NCI-H1436 (cell line): Measurements from ENCODE around the gene CYSLTR2.
"Not testable (repeated sequence)": the region's sequence is repeated elsewhere in the genome, so short reads cannot be mapped to it uniquely, and the experiment has no call there.

Experiments
- DNase-seq: peaks from one replicate; lab custom pipeline; 2025; lab: John Stamatoyannopoulos, UW

Gene CYSLTR2

DNA sequence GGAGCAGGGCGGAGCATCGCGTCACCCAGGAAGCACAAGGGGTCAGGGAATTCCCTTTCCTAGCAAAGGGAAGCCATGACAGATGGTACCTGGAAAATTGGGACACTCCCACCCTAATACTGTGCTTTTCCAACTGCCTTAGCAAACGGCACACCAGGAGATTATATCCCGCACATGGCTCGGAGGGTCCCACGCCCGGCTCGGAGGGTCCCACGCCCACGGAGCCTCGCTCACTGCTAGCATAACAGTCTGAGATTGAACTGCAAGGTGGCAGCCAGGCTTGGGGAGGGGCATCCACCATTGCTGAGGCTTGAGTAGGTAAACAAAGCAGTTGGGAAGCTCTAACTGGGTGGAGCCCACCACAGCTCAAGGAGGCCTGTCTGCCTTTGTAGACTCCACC lies 42.9 kb downstream of the CYSLTR2 start:
- DNase-seq = not testable (repeated sequence)

- DNase-seq = no peak
These were observed 53.7 kb downstream of the CYSLTR2 start for GRCh38 chr13:48707405-48707804.

DNA sequence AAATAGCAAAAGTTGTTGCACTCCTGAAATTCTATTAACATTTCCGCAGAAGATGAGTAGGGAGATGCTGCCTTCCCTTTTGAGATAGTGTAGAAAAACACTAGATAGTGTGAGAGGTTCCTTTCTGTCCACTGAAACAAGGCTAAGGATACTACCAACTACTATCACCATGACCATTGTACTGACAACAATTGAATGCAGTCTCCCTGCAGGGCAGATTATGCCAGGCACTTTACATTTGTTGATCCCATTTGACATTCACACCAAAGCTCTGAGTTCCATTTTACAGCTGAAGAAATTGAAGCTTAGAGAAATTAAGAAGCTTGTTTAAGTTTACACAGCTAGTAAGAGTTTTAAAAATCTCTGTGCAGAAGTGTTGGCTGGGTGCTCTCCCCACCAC lies 55.0 kb downstream of the CYSLTR2 start:
- DNase-seq = no peak

- no peak for DNase-seq
These were observed 55.5 kb downstream of the CYSLTR2 start for GRCh38 chr13:48709213-48709612.

- DNase-seq = no peak
These were observed 56.4 kb downstream of the CYSLTR2 start for GRCh38 chr13:48710160-48710559.

- DNase-seq = no peak
These were observed 58.4 kb downstream of the CYSLTR2 start for GRCh38 chr13:48712141-48712540.

DNA sequence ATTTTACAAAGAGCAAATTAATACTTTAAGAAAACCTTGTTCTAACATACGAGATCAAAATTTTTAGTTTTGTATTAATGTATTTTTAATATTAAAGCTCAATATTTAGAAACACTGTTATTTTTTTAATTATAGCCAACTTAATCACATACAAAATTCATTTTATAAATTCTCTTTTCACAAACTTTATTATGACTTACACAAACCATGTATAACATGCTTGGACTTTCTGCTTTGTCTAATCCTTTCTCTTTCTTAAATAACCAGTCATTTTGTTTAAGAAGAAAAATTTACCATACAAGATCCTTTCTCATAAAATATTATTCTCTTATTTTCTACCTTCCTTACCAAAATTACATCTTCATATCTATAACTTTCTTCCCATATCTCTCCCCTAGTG lies 62.2 kb downstream of the CYSLTR2 start:
- DNase-seq = no peak

- no peak for DNase-seq
These were observed 66.9 kb downstream of the CYSLTR2 start for GRCh38 chr13:48720621-48721020.

- DNase-seq = no peak
These were observed 69.4 kb downstream of the CYSLTR2 start for GRCh38 chr13:48723168-48723567.

GRCh38 chr13:48725271-48725670 lies 71.5 kb downstream of the CYSLTR2 start:
- no peak for DNase-seq

DNA sequence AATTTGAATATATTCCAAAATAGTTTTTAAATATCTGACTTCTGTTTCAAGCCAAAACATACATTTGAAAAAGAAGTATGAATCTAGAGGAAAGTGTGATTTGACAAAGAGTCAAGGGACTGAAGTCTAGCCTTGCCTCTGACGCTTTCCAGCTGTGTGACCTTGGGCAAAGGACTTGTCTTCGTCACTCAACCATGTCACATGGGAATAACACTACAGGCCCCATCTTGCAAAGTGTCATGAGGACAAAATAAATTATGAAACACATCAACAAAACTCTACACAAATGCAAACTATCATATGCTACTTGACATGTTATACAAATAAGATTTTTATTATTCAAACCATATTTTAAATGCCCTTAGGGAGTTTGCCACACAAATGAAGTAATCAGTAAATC lies 73.0 kb downstream of the CYSLTR2 start:
- no peak for DNase-seq

DNA sequence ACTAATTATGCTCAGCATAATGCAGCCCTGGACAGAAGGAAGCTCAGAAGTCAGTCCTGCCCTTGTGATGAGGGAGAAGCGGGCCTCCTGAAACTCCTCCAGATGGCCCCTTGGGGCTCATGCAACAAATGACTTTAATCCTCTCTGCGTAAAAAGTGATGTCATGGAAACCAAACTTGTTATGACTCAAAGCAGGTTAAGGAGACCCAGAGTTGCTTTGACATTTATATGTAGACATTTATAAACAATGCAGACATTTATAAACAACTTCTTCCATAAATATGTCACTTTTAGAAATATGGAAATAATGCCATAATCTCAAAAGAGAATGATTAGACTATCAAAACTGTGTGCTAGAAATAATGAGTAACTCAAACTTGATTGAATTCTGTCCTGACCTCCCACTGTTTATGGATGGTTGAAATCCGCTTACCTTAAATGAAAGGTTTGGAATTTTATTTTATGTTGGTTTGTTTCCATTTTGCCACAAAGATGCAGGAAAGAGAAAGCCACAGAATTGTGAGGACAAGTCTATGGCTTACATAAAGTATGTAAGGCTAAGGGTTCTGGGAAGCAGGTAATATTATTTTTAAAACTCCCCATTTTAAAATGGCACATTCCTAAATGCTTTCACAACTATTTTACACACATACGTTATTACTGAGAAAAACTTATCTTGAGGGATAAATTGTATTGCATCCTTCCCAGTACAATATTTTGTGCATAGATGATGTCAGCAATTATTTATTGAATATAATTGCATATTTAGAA lies 73.7 kb downstream of the CYSLTR2 start:
- DNase-seq = peak; percentile 40

GRCh38 chr13:48728226-48728625 lies 74.5 kb downstream of the CYSLTR2 start:
- no peak for DNase-seq

DNA sequence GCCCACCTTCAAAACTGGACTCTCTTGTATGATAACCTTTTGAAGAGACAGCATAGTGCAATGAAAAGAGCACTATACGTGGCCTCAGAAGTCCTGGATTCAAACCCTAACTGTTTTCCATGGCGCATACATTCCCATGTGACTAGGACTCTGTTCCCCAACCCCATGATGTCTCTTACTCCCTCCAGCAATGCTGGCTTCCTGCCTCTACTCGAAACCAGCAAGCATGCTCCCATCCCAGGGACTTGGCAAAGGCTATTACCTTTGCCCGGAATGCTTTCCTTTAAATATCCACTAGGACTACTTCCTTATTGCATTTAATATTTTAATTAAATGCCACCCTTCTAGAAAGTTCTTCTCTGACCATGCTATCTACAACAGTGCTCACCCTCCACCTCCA lies 75.1 kb downstream of the CYSLTR2 start:
- no peak for DNase-seq

DNA sequence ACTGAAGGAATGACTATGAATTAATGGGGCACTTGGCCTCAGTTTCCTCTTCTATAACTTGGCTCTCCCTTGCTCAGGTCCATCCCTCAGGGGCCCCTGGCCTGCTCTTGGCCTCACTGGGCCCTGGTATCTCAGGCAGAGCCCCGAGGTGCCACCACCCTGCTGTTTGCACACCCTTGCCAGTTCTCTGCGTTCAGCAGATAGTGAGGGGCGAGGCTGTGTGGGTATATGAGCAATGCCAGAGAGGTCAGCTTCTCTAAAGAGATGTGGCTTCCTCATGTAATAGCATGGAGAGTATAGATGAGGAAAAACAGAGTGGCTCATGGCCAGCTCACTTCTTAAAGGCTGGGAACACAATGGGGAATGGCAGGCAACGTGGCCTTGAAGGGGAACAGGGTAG lies 76.1 kb downstream of the CYSLTR2 start:
- DNase-seq = no peak

- no peak for DNase-seq
These were observed 77.4 kb downstream of the CYSLTR2 start for GRCh38 chr13:48731001-48731658.

DNA sequence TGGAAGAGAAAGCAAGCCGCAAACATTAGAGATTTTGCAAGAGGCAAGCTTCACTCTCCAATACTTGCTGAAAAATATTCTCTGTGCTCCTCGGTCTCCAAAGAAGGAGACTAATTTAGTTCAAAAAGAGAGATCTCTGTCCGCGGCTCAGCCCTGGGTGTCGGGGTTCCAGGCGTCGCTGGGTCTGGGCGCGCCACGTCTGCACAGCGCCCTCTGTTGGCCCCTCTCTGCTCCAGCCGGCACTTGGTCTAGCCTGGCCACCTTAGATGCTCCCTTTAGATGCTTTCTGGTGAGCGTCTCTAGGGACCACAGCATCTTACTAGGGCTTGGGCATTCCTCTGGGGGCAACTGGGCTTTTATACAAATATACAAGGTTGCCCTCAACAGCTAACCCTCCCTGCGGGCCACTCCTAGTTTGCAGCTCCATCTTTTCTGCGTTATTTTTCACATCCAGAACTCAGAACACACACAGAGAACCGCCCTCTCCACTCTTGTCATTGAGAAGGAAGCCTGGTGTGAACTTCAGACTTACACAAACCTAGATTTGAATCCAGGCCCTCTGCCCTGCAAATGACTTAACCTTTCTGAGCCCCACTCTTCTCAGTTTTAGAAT lies 78.3 kb downstream of the CYSLTR2 start:
- no peak for DNase-seq

DNA sequence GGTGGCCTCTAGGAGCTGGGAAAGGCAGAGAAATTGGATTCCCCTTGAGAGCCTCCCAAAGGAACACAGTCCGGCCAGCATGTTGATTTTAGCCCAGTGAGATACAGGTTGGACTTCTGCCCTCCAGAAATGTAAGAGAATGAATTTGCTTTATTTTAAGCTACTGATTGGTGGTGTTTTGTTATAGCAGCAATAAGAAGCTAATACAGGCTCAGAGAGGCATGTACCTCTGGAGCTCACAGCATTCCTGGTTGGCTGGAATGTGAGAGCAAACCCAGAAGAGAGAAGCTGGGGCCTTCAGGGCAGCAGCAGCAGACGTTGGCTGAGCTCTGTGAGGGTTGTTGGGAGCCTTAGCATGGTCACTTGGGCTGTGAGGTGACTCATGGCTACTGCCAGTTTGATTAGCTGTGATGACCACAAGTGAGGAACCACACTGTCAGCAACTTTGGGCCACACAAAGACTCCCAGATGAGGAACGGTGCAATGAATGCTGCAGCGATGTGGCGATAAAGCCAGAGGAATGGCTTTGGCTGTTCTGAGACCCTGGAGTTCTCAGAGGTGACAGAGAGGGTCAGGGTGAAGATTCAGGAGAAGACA lies 80.1 kb downstream of the CYSLTR2 start:
- DNase-seq = no peak

- no peak for DNase-seq
These were observed 81.8 kb downstream of the CYSLTR2 start for GRCh38 chr13:48735571-48735970.

DNA sequence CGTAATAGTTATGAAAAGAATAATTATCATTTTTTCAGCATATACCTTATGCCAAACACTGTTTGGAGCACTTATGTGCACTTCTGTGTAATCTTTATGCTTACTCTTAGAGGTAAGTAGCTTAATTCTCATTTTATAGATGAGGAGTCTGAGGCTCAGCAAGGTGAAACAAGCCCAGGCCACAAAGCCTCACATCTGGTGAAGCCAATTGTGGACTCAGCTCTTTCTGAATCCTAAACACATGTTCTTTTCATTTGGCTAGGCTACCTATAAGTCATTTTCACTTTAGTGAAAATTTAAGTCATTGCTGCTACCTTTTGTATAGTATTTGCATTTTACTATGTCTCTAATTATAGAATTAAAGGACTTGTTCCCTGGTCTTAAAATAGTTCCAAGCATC lies 84.0 kb downstream of the CYSLTR2 start:
- DNase-seq = no peak

- DNase-seq = no peak
These were observed 84.6 kb downstream of the CYSLTR2 start for GRCh38 chr13:48738311-48738710.

- DNase-seq = no peak
These were observed 85.7 kb downstream of the CYSLTR2 start for GRCh38 chr13:48739386-48739964.

- no peak for DNase-seq
These were observed 87.6 kb downstream of the CYSLTR2 start for GRCh38 chr13:48741377-48741776.
